ENCODE data around the gene TNS1. TPM values are rescaled to one million over a fixed set of nuclear protein-coding genes. Genes with fewer than 3 reads are reported as not detected.

The TNS1 gene
- total and polyA plus RNA-seq, 9 of the 15 experiments (the other 6 are each of a cell fraction or from before 2014, with no cell fraction given) = 0.13 to 2.7 (median 0.77) TPM

- H3K9me3 ChIP-seq (replicated peaks; ENCODE audit: control insufficient read depth, insufficient read depth, low read depth, low read length) = no peaks in the 10 kb centered on the region
- H3K79me2 ChIP-seq (ENCODE audit: control insufficient read depth, insufficient read depth, low read length) = no peaks in the 10 kb centered on the region
- 5% methylated on average over 9 of the region's 10 CpGs for WGBS (ENCODE audit: insufficient coverage, low coverage, missing lambda C conversion rate)
- in situ Hi-C loops (cut with MboI) (no loop called here), intact Hi-C loops (cut with micrococcal nuclease) (no loop called here)
- H3K4me1 ChIP-seq (replicated peaks in 1 of 2; ENCODE audit: control insufficient read depth in 2 of 2, insufficient read depth in 2 of 2, low read length in 2 of 2) = peaks cover 0 to 7% of the 10 kb centered on the region in 2 experiments; a peak in 2 of 5 replicates
- no peaks in the 10 kb centered on the region for H3K36me3 ChIP-seq (ENCODE audit: control insufficient read depth, insufficient read depth, low read length)
- no peaks in the 10 kb centered on the region for H3K9me1 ChIP-seq (ENCODE audit: control insufficient read depth, insufficient read depth, low read length)
- no peak for DNase-seq (ENCODE audit: extremely low read depth in 1 of 4, low spot score in 3 of 4)
- peaks cover 0 to 45% of the 10 kb centered on the region in 2 experiments; a peak in 3 of 5 replicates for H3K27me3 ChIP-seq (ENCODE audit: control insufficient read depth in 2 of 2, insufficient read depth in 2 of 2, low read length in 2 of 2)
- H4K20me1 ChIP-seq (replicated peaks; ENCODE audit: control insufficient read depth, insufficient read depth, low read length) = no peaks in the 10 kb centered on the region
- H2AFZ ChIP-seq (ENCODE audit: low read depth, low read length) = no peak overlapping the region
- ChIA-PET POLR2A (no interaction called here), CTCF (ENCODE audit: low intra/inter-chr PET ratio) (no interaction called here)
- ATAC-seq = no peak
- no TSS peak for BruUV-seq (replicated peaks)
- H3K9ac ChIP-seq (ENCODE audit: insufficient read depth in 1 of 2, low read depth in 2 of 2, low read length in 2 of 2) = no peak overlapping the region
- H3K4me2 ChIP-seq (ENCODE audit: insufficient read depth, low read length) = no peak overlapping the region
- no peak overlapping the region for H3K4me3 ChIP-seq
- no peak overlapping the region for H3K27ac ChIP-seq (ENCODE audit: extremely low read depth, low read depth, low read length)
- no peak for FAIRE-seq
- TF ChIP-seq NCOA2 (IDR thresholded peaks at IDR 0.05; ENCODE audit: partially characterized antibody in 2 of 2) = no peak
- TF ChIP-seq KLF16 (IDR thresholded peaks at IDR 0.05) = no peak
- TF ChIP-seq BRF2 (IDR thresholded peaks at IDR 0.05; ENCODE audit: borderline replicate concordance, insufficient read depth, insufficient read length) = no peak
- no peak for TF ChIP-seq MTF1 (CRISPR knock-in tag; IDR thresholded peaks at IDR 0.05; ENCODE audit: borderline replicate concordance)
- TF ChIP-seq ATF2 (CRISPR knock-in tag; IDR thresholded peaks at IDR 0.05) = no peak
- TF ChIP-seq GTF2A2 (tag; IDR thresholded peaks at IDR 0.05) = no peak
- no peak for TF ChIP-seq ARNT (IDR thresholded peaks at IDR 0.05)
- no peak for TF ChIP-seq U2AF1 (optimal IDR thresholded peaks at IDR 0.05; ENCODE audit: low read depth, low read length)
- TF ChIP-seq MEF2D (tag; conservative IDR thresholded peaks at IDR 0.05; ENCODE audit: low read depth) = no peak
- TF ChIP-seq, protein P1, sequence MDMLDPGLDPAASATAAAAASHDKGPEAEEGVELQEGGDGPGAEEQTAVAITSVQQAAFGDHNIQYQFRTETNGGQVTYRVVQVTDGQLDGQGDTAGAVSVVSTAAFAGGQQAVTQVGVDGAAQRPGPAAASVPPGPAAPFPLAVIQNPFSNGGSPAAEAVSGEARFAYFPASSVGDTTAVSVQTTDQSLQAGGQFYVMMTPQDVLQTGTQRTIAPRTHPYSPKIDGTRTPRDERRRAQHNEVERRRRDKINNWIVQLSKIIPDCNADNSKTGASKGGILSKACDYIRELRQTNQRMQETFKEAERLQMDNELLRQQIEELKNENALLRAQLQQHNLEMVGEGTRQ (CRISPR knock-in tag; IDR thresholded peaks at IDR 0.05) = no peak
- TF ChIP-seq, protein P2, sequence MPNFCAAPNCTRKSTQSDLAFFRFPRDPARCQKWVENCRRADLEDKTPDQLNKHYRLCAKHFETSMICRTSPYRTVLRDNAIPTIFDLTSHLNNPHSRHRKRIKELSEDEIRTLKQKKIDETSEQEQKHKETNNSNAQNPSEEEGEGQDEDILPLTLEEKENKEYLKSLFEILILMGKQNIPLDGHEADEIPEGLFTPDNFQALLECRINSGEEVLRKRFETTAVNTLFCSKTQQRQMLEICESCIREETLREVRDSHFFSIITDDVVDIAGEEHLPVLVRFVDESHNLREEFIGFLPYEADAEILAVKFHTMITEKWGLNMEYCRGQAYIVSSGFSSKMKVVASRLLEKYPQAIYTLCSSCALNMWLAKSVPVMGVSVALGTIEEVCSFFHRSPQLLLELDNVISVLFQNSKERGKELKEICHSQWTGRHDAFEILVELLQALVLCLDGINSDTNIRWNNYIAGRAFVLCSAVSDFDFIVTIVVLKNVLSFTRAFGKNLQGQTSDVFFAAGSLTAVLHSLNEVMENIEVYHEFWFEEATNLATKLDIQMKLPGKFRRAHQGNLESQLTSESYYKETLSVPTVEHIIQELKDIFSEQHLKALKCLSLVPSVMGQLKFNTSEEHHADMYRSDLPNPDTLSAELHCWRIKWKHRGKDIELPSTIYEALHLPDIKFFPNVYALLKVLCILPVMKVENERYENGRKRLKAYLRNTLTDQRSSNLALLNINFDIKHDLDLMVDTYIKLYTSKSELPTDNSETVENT (CRISPR knock-in tag; IDR thresholded peaks at IDR 0.05) = no peak
- TF ChIP-seq, protein P3, sequence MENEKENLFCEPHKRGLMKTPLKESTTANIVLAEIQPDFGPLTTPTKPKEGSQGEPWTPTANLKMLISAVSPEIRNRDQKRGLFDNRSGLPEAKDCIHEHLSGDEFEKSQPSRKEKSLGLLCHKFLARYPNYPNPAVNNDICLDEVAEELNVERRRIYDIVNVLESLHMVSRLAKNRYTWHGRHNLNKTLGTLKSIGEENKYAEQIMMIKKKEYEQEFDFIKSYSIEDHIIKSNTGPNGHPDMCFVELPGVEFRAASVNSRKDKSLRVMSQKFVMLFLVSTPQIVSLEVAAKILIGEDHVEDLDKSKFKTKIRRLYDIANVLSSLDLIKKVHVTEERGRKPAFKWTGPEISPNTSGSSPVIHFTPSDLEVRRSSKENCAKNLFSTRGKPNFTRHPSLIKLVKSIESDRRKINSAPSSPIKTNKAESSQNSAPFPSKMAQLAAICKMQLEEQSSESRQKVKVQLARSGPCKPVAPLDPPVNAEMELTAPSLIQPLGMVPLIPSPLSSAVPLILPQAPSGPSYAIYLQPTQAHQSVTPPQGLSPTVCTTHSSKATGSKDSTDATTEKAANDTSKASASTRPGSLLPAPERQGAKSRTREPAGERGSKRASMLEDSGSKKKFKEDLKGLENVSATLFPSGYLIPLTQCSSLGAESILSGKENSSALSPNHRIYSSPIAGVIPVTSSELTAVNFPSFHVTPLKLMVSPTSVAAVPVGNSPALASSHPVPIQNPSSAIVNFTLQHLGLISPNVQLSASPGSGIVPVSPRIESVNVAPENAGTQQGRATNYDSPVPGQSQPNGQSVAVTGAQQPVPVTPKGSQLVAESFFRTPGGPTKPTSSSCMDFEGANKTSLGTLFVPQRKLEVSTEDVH (IDR thresholded peaks at IDR 0.05; ENCODE audit: low read depth, partially characterized antibody) = no peak
- no peak for TF ChIP-seq ZNF699 (CRISPR knock-in tag; IDR thresholded peaks at IDR 0.05; ENCODE audit: insufficient replicate concordance)
Measured at GRCh38 chr2:217935901-217936684, 66.7 kb downstream of the TNS1 start.

Measured in K562 (cell line).